A549 (cell line): ENCODE measurements around the gene CTNNA3. TPM values are rescaled to one million over a fixed set of nuclear protein-coding genes. Genes with fewer than 3 reads are reported as not detected.

Experiments used
- ATAC-seq, 2 experiments: fragments of 200-7000 bp in 1 of 2; fragments of >200 bp in 1 of 2; cut with Nextera tagmentation in 1 of 2; cut with Tn5 transposase in 1 of 2; 3 replicates each; pipeline versions ENCODE4 v1.8.0 to v1.9.1; 2018 to 2020; ENCODE audit warnings: mild to moderate bottlenecking in 1 of 2, moderate library complexity in 1 of 2
- CTCF ChIA-PET: fragments of 300-600 bp; sonication (Branson Sonifier 250); formaldehyde crosslinking; extraction: SDS; loops from one replicate; lab custom pipeline; 2021; ENCODE audit warnings: antibody characterized with exemption, inconsistent platforms; lab: Yijun Ruan, JAX
- POLR2A ChIA-PET: fragments of 350-600 bp; formaldehyde crosslinking; extraction: SDS; loops from one replicate; lab custom pipeline; 2021; ENCODE audit warnings: antibody characterized with exemption, inconsistent platforms; lab: Yijun Ruan, JAX
- DNase-seq, 2 experiments: peaks; one replicate each; pipeline versions ENCODE4 v3.0.0 to v3.0.0-alpha.2; 2011 to 2016; ENCODE audit warnings: low read depth in 1 of 2, low spot score in 1 of 2
- FAIRE-seq: peaks from 2 replicates; lab custom pipeline; 2011; peaks lifted over from hg19 to GRCh38; lab: Jason Lieb, UNC
- H3K27ac ChIP-seq, 2 experiments: fragments of >200 bp; sonication (Bioruptor Twin); formaldehyde crosslinking; 3 replicates each; pipeline ENCODE4 v1.5.1; 2016 to 2017
- H3K4me1 ChIP-seq: fragments of >200 bp; sonication (Bioruptor Twin); formaldehyde crosslinking; 3 replicates; pipeline ENCODE4 v1.6.1; 2016
- H3K4me2 ChIP-seq: fragments of >200 bp; sonication (Bioruptor Twin); formaldehyde crosslinking; 3 replicates; pipeline ENCODE4 v1.6.1; 2016
- H3K4me3 ChIP-seq: fragments of >200 bp; sonication (Bioruptor Twin); formaldehyde crosslinking; 3 replicates; pipeline ENCODE4 v1.5.1; 2016
- H3K9me3 ChIP-seq: fragments of >200 bp; sonication (Bioruptor Twin); formaldehyde crosslinking; 3 replicates; pipeline ENCODE4 v1.6.1; 2016
- BHLHE40 ChIP-seq: IDR thresholded peaks from 2 replicates; pipeline ENCODE4 v1.6.1; 2012; ENCODE audit warnings: low read depth, low read length, inconsistent platforms
- CBX2 ChIP-seq: fragments of 200-600 bp; sonication (generic); IDR thresholded peaks from 2 replicates; pipeline ENCODE4 v1.6.1; 2016; ENCODE audit warnings: low read depth, mild to moderate bottlenecking, borderline replicate concordance
- CBX8 ChIP-seq: fragments of 200-600 bp; sonication (generic); IDR thresholded peaks from 2 replicates; pipeline ENCODE4 v1.6.1; 2016
- CEBPB ChIP-seq, 2 experiments: fragments of >200 bp in 1 of 2; sonication (Bioruptor Twin) in 1 of 2; formaldehyde crosslinking in 1 of 2; IDR thresholded peaks; 2 replicates each; pipeline ENCODE4 v1.6.1; 2012 to 2016
- EHF ChIP-seq: fragments of 250-450 bp; sonication (Bioruptor Pico); IDR thresholded peaks from 2 replicates; pipeline ENCODE4 v1.5.0; 2020; ENCODE audit warnings: mild to moderate bottlenecking
- ESRRA ChIP-seq: fragments of 150-350 bp; IDR thresholded peaks from 2 replicates; pipeline ENCODE4 v1.6.1; 2014; ENCODE audit warnings: mild to moderate bottlenecking, low read length, borderline replicate concordance
- FOXS1 ChIP-seq: fragments of 250-450 bp; sonication (Bioruptor Pico); IDR thresholded peaks from 2 replicates; pipeline ENCODE4 v1.5.0; 2020; ENCODE audit warnings: mild to moderate bottlenecking, moderate library complexity
- HDAC2 ChIP-seq: fragments of 200-600 bp; sonication (generic); IDR thresholded peaks from 2 replicates; pipeline ENCODE4 v1.6.1; 2016
- HEYL ChIP-seq: fragments of 250-450 bp; sonication (Bioruptor Pico); IDR thresholded peaks from 2 replicates; pipeline ENCODE4 v1.8.0; 2021; ENCODE audit warnings: mild to moderate bottlenecking, moderate library complexity
- HOXB13 ChIP-seq: fragments of 250-450 bp; sonication (Bioruptor Pico); IDR thresholded peaks from 2 replicates; pipeline ENCODE4 v1.5.0; 2020; ENCODE audit warnings: low read depth, mild to moderate bottlenecking, moderate library complexity
- HOXB5 ChIP-seq: fragments of 250-450 bp; sonication (Bioruptor Pico); IDR thresholded peaks from 2 replicates; pipeline ENCODE4 v1.5.0; 2020; ENCODE audit warnings: mild to moderate bottlenecking, moderate library complexity
- KDM5A ChIP-seq: fragments of 200-600 bp; sonication (generic); IDR thresholded peaks from 2 replicates; pipeline ENCODE4 v1.6.1; 2016; ENCODE audit warnings: antibody characterized with exemption, mild to moderate bottlenecking
- MAFK ChIP-seq: fragments of 450-650 bp; IDR thresholded peaks from 2 replicates; pipeline ENCODE4 v1.6.1; 2014; ENCODE audit not compliant: partially characterized antibody
- MAZ ChIP-seq: fragments of 150-350 bp; IDR thresholded peaks from 2 replicates; pipeline ENCODE4 v1.6.1; 2014; ENCODE audit warnings: antibody characterized with exemption, low read depth, low read length, borderline replicate concordance
- NPAS2 ChIP-seq: fragments of 250-450 bp; sonication (Bioruptor Pico); IDR thresholded peaks from 2 replicates; pipeline ENCODE4 v1.8.0; 2022; ENCODE audit warnings: mild to moderate bottlenecking, moderate library complexity, borderline replicate concordance
- NR3C1 ChIP-seq: fragments of >200 bp; sonication (Bioruptor Twin); formaldehyde crosslinking; IDR thresholded peaks from 3 replicates; pipeline ENCODE4 v1.6.1; 2017
- RARB ChIP-seq: fragments of 250-450 bp; sonication (Bioruptor Pico); IDR thresholded peaks from 2 replicates; pipeline ENCODE4 v1.8.0; 2021; ENCODE audit warnings: mild to moderate bottlenecking, moderate library complexity
- RNF2 ChIP-seq: fragments of 200-600 bp; sonication (generic); IDR thresholded peaks from 2 replicates; pipeline ENCODE4 v1.6.1; 2016; ENCODE audit warnings: low read depth, mild to moderate bottlenecking, antibody characterized with exemption, moderate library complexity, borderline replicate concordance
- SMC3 ChIP-seq: fragments of >200 bp; sonication (Bioruptor Twin); formaldehyde crosslinking; IDR thresholded peaks from 3 replicates; pipeline ENCODE4 v1.6.1; 2018; ENCODE audit warnings: inconsistent platforms
- SREBF2 ChIP-seq: fragments of 450-650 bp; IDR thresholded peaks from 2 replicates; pipeline ENCODE4 v1.6.1; 2014; ENCODE audit warnings: mild to moderate bottlenecking, moderate library complexity
- TFCP2L1 ChIP-seq: fragments of 250-450 bp; sonication (Bioruptor Pico); IDR thresholded peaks from 2 replicates; pipeline ENCODE4 v1.5.0; 2021; ENCODE audit warnings: mild to moderate bottlenecking
- TP53 ChIP-seq: fragments of 250-450 bp; sonication (Bioruptor Pico); IDR thresholded peaks from 2 replicates; pipeline ENCODE4 v1.5.0; 2021; ENCODE audit warnings: mild to moderate bottlenecking, moderate library complexity
- ZNF302 ChIP-seq: fragments of 250-450 bp; sonication (Bioruptor Pico); IDR thresholded peaks from 2 replicates; pipeline ENCODE4 v1.9.0; 2021; ENCODE audit warnings: inconsistent platforms, mild to moderate bottlenecking, moderate library complexity
- WGBS: methylation state at CpG from one replicate; pipeline ENCODE4 v1.1.6; 2017; ENCODE audit errors: missing lambda C conversion rate; 5-methylcytosine and 5-hydroxymethylcytosine counted together
- polyA plus RNA-seq, 4 experiments: library from polyadenylated mRNA; depleted of rRNA in 3 of 4; stranded (reverse); fragments of >200 nt; fragmentation: RNase III in 1 of 4; extraction: RNeasy Plus Mini Kit Qiagen cat#74134 plus additional on column Dnase treatment in 1 of 4; gene quantifications; 2 replicates in 3 of 4; 3 replicates in 1 of 4; pipeline ENCODE4 v1.2.3, GENCODE V29; 2011 to 2017
- TF ChIP-seq, protein P1 (sequence below): fragments of >200 bp; sonication (Bioruptor Twin); formaldehyde crosslinking; IDR thresholded peaks from 2 replicates; pipeline ENCODE4 v1.6.1; 2016
- TF ChIP-seq, protein P2 (sequence below): IDR thresholded peaks from 2 replicates; pipeline ENCODE4 v1.6.1; 2012
- TF ChIP-seq, protein P3 (sequence below): IDR thresholded peaks from 2 replicates; pipeline ENCODE4 v1.6.1; 2012
- TF ChIP-seq, protein P4 (sequence below): fragments of 250-450 bp; sonication (Bioruptor Pico); IDR thresholded peaks from 2 replicates; pipeline ENCODE4 v1.5.0; 2021; ENCODE audit warnings: mild to moderate bottlenecking, moderate library complexity, borderline replicate concordance

CTNNA3 gene
- polyA plus RNA-seq, 2 of the 4 experiments (the other 2 are of a cell fraction) = not detected

DNA sequence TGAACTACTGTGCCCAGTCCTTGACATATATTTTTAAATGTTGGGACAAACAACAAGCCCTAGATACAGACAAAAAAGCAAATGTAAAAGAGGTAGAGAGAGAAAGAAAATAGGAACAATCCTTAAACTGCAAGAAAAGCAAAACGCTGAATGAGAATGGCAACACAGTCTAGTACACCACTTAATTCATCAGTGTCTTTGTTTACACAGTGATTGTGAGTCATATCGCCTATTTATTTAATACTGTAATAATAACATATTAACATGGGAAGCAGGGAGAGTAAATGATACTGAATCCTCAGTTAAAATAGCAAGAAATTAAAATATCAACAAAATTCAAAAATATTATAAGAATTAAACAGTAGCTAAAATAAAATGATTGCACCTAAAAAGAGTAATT lies 780.0 kb downstream of the CTNNA3 start (continued):
- TF ChIP-seq EHF (CRISPR knock-in tag) (no peak), HOXB5 (no peak), NR3C1 (no peak), TP53 (CRISPR knock-in tag) (no peak), BHLHE40 (no peak), CBX8 (no peak)
- TF ChIP-seq, protein P1, sequence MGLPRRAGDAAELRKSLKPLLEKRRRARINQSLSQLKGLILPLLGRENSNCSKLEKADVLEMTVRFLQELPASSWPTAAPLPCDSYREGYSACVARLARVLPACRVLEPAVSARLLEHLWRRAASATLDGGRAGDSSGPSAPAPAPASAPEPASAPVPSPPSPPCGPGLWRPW = no peak
- TF ChIP-seq, protein P2, sequence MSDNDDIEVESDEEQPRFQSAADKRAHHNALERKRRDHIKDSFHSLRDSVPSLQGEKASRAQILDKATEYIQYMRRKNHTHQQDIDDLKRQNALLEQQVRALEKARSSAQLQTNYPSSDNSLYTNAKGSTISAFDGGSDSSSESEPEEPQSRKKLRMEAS = no peak

DNA sequence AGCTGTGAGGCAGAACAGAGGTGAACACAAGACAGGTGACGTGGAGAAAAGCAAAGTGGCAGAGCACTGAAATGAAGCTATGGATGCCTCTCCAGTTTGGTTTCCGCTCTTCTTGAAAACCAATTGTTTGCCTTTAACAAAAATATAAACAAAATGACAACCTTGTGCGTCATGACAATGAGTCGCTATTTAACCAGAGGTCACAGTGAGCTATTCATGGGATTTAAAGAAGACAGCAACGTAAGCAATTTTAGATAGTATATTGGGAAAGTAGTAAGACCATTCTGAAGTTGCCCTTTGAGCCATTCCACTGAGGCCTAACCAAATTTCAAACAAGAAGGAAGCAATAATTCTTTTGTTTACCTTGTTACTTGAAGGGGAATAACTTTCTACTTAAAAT lies 785.3 kb downstream of the CTNNA3 start:
- 7% methylated on average over 5 of the region's 5 CpGs for WGBS
- POLR2A ChIA-PET = no interaction called here

DNA sequence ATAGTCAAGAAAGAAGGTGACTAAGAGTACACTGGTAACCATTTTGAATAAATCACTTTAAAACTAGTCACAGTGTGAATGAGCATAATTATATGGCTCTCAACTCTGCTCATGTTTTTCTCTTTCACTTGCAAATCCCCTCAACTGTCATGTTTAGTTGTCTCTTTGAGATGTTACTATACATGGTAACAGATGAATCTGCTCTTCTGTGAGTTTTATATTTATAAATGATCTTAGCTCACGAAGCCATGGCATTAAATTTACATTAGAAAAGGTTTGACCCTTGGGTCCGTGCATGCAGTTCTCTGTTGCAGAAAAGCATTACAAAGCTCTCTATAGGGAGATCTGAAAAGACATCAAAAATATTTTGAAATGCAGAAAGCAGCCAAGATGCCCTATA lies 803.1 kb downstream of the CTNNA3 start:
- FAIRE-seq = no peak
- Histone ChIP-seq H3K4me1 (no peaks in the 10 kb centered on the region), H3K27ac (no peak overlapping the region), H3K4me3 (no peak overlapping the region), H3K9me3 (no peaks in the 10 kb centered on the region), H3K4me2 (no peak overlapping the region)
- no peak for ATAC-seq
- ChIA-PET CTCF (interaction anchor here (0.9 kb wide), 1 partner anchor 9 kb away, joined by 4 read pairs; no protein-coding TSS in a partner anchor), POLR2A (no interaction called here)
- DNase-seq = no peak
- 0% methylated on average over 2 of the region's 2 CpGs for WGBS
- TF ChIP-seq ZNF302 (CRISPR knock-in tag) (no peak), RNF2 (no peak), ESRRA (no peak), CEBPB (IDR thresholded peaks at IDR 0.05) (no peak)
- TF ChIP-seq, protein P3, sequence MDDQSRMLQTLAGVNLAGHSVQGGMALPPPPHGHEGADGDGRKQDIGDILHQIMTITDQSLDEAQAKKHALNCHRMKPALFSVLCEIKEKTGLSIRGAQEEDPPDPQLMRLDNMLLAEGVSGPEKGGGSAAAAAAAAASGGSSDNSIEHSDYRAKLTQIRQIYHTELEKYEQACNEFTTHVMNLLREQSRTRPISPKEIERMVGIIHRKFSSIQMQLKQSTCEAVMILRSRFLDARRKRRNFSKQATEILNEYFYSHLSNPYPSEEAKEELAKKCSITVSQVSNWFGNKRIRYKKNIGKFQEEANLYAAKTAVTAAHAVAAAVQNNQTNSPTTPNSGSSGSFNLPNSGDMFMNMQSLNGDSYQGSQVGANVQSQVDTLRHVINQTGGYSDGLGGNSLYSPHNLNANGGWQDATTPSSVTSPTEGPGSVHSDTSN = no peak

More for the DNA sequence above, 785.3 kb downstream of the CTNNA3 start:
- FAIRE-seq = no peak
- Histone ChIP-seq H3K4me2 (no peak overlapping the region), H3K9me3 (no peaks in the 10 kb centered on the region), H3K27ac (no peak overlapping the region), H3K4me1 (no peaks in the 10 kb centered on the region), H3K4me3 (no peak overlapping the region)
- TF ChIP-seq NPAS2 (CRISPR knock-in tag) (no peak), MAFK (peak; percentile 60)
- ATAC-seq = no peak
- CTCF ChIA-PET = no interaction called here
- DNase-seq = peak in 1 of 2 experiments; percentile 12

DNA sequence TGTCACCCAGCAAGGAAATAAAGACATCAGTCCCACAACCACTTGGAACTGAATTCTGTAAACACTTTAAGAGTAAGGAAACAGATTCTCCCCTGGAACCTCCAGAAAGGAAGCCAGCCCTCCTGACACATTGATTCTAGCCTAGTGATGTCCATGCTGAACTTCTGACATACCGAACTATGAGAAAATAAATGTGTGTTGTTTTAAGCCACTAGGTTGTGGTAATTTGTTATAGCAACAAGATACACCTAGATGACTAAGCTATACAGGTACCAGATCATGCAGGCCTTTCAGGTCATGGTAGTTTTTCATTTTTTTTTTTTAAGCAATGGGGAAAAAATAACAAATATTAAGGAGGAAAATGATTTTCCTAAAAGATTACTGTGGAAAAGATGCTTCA lies 807.8 kb downstream of the CTNNA3 start:
- no peak overlapping the region for H3K4me3 ChIP-seq
- DNase-seq (no peak), ATAC-seq (no peak), FAIRE-seq (no peak)
- H3K4me1 ChIP-seq = no peaks in the 10 kb centered on the region
- ChIA-PET POLR2A (no interaction called here), CTCF (interaction anchor here (0.7 to 0.9 kb wide), 2 partner anchors 13 to 38 kb away, joined by 3 to 4 read pairs; partner anchors contain the start of gene LRRTM3)
- TF ChIP-seq KDM5A (no peak), HEYL (CRISPR knock-in tag) (no peak), RARB (no peak), SMC3 (no peak), TFCP2L1 (no peak), MAZ (no peak), CBX2 (no peak), SREBF2 (no peak), HOXB5 (no peak), CEBPB (IDR thresholded peaks at IDR 0.05) (no peak), RNF2 (no peak), HOXB13 (no peak), HDAC2 (no peak), FOXS1 (CRISPR knock-in tag) (no peak)
- TF ChIP-seq, protein P4, sequence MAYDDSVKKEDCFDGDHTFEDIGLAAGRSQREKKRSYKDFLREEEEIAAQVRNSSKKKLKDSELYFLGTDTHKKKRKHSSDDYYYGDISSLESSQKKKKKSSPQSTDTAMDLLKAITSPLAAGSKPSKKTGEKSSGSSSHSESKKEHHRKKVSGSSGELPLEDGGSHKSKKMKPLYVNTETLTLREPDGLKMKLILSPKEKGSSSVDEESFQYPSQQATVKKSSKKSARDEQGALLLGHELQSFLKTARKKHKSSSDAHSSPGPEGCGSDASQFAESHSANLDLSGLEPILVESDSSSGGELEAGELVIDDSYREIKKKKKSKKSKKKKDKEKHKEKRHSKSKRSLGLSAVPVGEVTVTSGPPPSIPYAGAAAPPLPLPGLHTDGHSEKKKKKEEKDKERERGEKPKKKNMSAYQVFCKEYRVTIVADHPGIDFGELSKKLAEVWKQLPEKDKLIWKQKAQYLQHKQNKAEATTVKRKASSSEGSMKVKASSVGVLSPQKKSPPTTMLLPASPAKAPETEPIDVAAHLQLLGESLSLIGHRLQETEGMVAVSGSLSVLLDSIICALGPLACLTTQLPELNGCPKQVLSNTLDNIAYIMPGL = no peak
- H3K4me2 ChIP-seq = no peak overlapping the region
- 0% methylated on average over 1 of the region's 1 CpG for WGBS
- no peak overlapping the region for H3K27ac ChIP-seq
- H3K9me3 ChIP-seq = no peaks in the 10 kb centered on the region
